GM23338 (cell line): ENCODE measurements around the gene BMPER. TPM values are rescaled to one million over a fixed set of nuclear protein-coding genes. Genes with fewer than 3 reads are reported as not detected.

Source experiments
- ATAC-seq: fragments of 200-7000 bp; cut with Tn5 transposase; 3 replicates; pipeline ENCODE4 v1.9.1; 2020
- DNase-seq: peaks from one replicate; pipeline ENCODE4 v3.0.0-alpha.2; 2015; ENCODE audit warnings: low spot score
- H2AFZ ChIP-seq: fragments of 200-600 bp; sonication (generic); 2 replicates; pipeline ENCODE4 v1.8.0; 2016; ENCODE audit warnings: antibody characterized with exemption, mild to moderate bottlenecking, moderate library complexity
- H3F3A ChIP-seq: fragments of 200-600 bp; sonication (generic); replicated peaks from 2 replicates; pipeline ENCODE4 v1.8.0; 2017; ENCODE audit warnings: antibody characterized with exemption, mixed run types, low read depth
- H3K27ac ChIP-seq: fragments of 200-600 bp; sonication (generic); 2 replicates; pipeline ENCODE4 v1.6.1; 2016; ENCODE audit warnings: low read depth
- H3K27me3 ChIP-seq: fragments of 200-600 bp; sonication (generic); 2 replicates; pipeline ENCODE4 v1.8.0; 2016; ENCODE audit warnings: mild to moderate bottlenecking, mixed run types, moderate library complexity; ENCODE audit not compliant: insufficient read depth
- H3K36me3 ChIP-seq: fragments of 200-600 bp; sonication (generic); 2 replicates; pipeline ENCODE4 v1.8.0; 2016; ENCODE audit warnings: mild to moderate bottlenecking; ENCODE audit not compliant: insufficient read depth
- H3K4me1 ChIP-seq: fragments of 200-600 bp; sonication (generic); 2 replicates; pipeline ENCODE4 v1.8.0; 2016; ENCODE audit warnings: mild to moderate bottlenecking, moderate library complexity; ENCODE audit not compliant: insufficient read depth
- H3K4me2 ChIP-seq: fragments of 200-600 bp; sonication (generic); 2 replicates; pipeline ENCODE4 v1.7.1; 2017; ENCODE audit warnings: mixed run types
- H3K4me3 ChIP-seq: fragments of 200-600 bp; sonication (generic); 2 replicates; pipeline ENCODE4 v1.6.1; 2016; ENCODE audit warnings: mixed run types
- H3K79me2 ChIP-seq: fragments of 200-600 bp; sonication (generic); replicated peaks from 2 replicates; pipeline ENCODE4 v1.8.0; 2017; ENCODE audit warnings: mild to moderate bottlenecking; ENCODE audit not compliant: insufficient read depth
- H3K9me2 ChIP-seq: fragments of 200-600 bp; sonication (generic); 2 replicates; pipeline ENCODE4 v1.8.0; 2017; ENCODE audit not compliant: insufficient read depth
- H4K20me1 ChIP-seq: fragments of 200-600 bp; sonication (generic); replicated peaks from 2 replicates; pipeline ENCODE4 v1.8.0; 2017; ENCODE audit warnings: mild to moderate bottlenecking; ENCODE audit not compliant: insufficient read depth
- H3K27ac Mint-ChIP-seq: 2 replicates; pipeline ENCODE4 v1.8.0; 2020; ENCODE audit warnings: inconsistent platforms, mild to moderate bottlenecking, moderate library complexity, mixed read lengths
- H3K27me3 Mint-ChIP-seq: 3 replicates; pipeline ENCODE4 v1.8.0; 2022; ENCODE audit warnings: low read depth, mild to moderate bottlenecking, moderate library complexity, mixed read lengths, inconsistent platforms; ENCODE audit not compliant: insufficient read depth, poor library complexity
- H3K36me3 Mint-ChIP-seq: 3 replicates; pipeline ENCODE4 v1.8.0; 2021; ENCODE audit warnings: low read depth, mild to moderate bottlenecking, inconsistent platforms, moderate library complexity, mixed read lengths
- H3K4me1 Mint-ChIP-seq: 3 replicates; pipeline ENCODE4 v1.8.0; 2020; ENCODE audit warnings: mild to moderate bottlenecking, inconsistent platforms, mixed read lengths
- H3K4me3 Mint-ChIP-seq: 3 replicates; pipeline ENCODE4 v1.8.0; 2021; ENCODE audit warnings: moderate library complexity, mild to moderate bottlenecking, inconsistent platforms, mixed read lengths
- H3K9me3 Mint-ChIP-seq: 3 replicates; pipeline ENCODE4 v1.8.0; 2020; ENCODE audit warnings: moderate library complexity, mild to moderate bottlenecking, inconsistent platforms, mixed read lengths
- CREB1 ChIP-seq: fragments of 250-450 bp; sonication (Bioruptor Pico); IDR thresholded peaks from 2 replicates; pipeline ENCODE4 v1.5.0; 2020; ENCODE audit warnings: low read depth, mild to moderate bottlenecking, moderate library complexity
- CTCF ChIP-seq, 2 experiments: fragments of 200-600 bp in 1 of 2; sonication (generic) in 1 of 2; conservative IDR thresholded peaks; 2 replicates each; pipeline versions ENCODE4 v1.5.1 to v1.6.1; 2016 to 2017; ENCODE audit warnings: antibody characterized with exemption in 2 of 2, low read depth in 2 of 2, mild to moderate bottlenecking in 2 of 2, moderate library complexity in 1 of 2
- EZH2phosphoT487 ChIP-seq: fragments of 200-600 bp; sonication (generic); IDR thresholded peaks from one replicate; pipeline ENCODE4 v1.8.1; 2018; ENCODE audit warnings: antibody characterized with exemption; ENCODE audit not compliant: unreplicated experiment
- JUNB ChIP-seq: IDR thresholded peaks from one replicate; pipeline ENCODE4 v1.6.1; 2016; ENCODE audit warnings: antibody characterized with exemption; ENCODE audit not compliant: unreplicated experiment
- NANOG ChIP-seq: IDR thresholded peaks from 2 replicates; pipeline ENCODE4 v1.6.1; 2016; ENCODE audit warnings: antibody characterized with exemption, borderline replicate concordance
- POLR2AphosphoS5 ChIP-seq: IDR thresholded peaks from 2 replicates; pipeline ENCODE4 v1.6.1; 2016; ENCODE audit warnings: antibody characterized with exemption, low read depth
- STAT1 ChIP-seq: IDR thresholded peaks from one replicate; pipeline ENCODE4 v1.6.1; 2016; ENCODE audit warnings: antibody characterized with exemption; ENCODE audit not compliant: unreplicated experiment
- ZNF114 ChIP-seq: fragments of 250-450 bp; sonication (Bioruptor Pico); IDR thresholded peaks from 2 replicates; pipeline ENCODE4 v1.5.0; 2020; ENCODE audit warnings: mild to moderate bottlenecking, moderate library complexity
- ZNF331 ChIP-seq: fragments of 250-450 bp; sonication (Bioruptor Pico); IDR thresholded peaks from 2 replicates; pipeline ENCODE4 v1.5.0; 2020; ENCODE audit warnings: low read depth, mild to moderate bottlenecking, moderate library complexity
- polyA plus RNA-seq: library from polyadenylated mRNA; unstranded; fragments of >200 nt; fragmentation: Nextera tagmentation; extraction: Ambion mirVana; gene quantifications from 2 replicates; pipeline ENCODE4 v1.2.1, GENCODE V29; 2016
- total RNA-seq: library from RNA; depleted of rRNA; stranded (reverse); fragments of >200 nt; shearing (Covaris generic); gene quantifications from 2 replicates; pipeline ENCODE4 v1.2.3, GENCODE V29; 2014
- TF ChIP-seq, protein P1 (sequence below): fragments of 250-450 bp; sonication (Bioruptor Pico); IDR thresholded peaks from 2 replicates; pipeline ENCODE4 v1.5.0; 2020; ENCODE audit warnings: mild to moderate bottlenecking, moderate library complexity

Gene BMPER
- total and polyA plus RNA-seq, 2 experiments from 2014 or later, result 0.53 to 1.4 TPM

DNA sequence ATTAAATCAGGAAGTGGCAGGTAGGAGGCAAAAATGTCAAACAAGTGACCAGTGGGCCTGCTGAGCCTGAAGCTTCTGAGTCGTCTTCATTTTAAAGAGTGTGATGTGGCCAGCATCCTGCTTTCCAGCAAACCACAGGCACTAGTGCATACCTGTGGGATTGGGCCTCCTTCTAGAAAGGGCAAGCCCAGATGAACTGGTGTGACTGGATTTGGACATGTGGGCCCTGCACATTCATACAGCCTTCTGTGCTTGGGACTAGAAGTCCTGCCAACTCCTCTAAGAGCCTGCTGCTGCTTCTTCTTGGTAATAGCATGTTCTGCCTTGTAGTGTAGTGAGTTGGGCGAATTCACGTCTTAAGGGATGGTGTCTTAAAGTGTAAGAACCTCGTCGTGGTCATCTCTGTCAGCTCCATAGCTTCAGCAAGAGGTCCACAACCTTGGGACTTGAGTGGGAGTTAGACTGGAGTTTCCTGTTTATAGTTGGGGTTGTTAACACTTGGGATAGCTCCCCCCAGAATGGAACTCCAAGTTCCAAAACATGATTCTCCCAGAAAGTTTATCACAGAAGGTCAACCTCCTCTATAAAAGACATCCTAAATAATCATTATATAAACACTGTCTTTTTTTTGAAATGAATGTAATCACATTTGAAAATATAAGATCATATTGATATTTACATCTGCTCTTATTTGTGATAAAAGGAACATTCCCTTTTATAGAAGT lies 11.2 kb downstream of the BMPER start:
- Mint-ChIP-seq H3K36me3 (no peaks in the 10 kb centered on the region), H3K4me3 (no peak overlapping the region), H3K27ac (no peak overlapping the region), H3K4me1 (peaks cover 9% of the 10 kb centered on the region), H3K27me3 (peaks cover 2% of the 10 kb centered on the region), H3K9me3 (no peaks in the 10 kb centered on the region)
- H3K27me3 ChIP-seq, result no peaks in the 10 kb centered on the region
- H3K4me2 ChIP-seq, result no peak overlapping the region
- DNase-seq, result no peak
- no peaks in the 10 kb centered on the region for H3K36me3 ChIP-seq
- H3K79me2 ChIP-seq, result no peaks in the 10 kb centered on the region
- H3K27ac ChIP-seq, result no peak overlapping the region
- H3K4me3 ChIP-seq, result no peak overlapping the region
- H3K9me2 ChIP-seq, result no peaks in the 10 kb centered on the region
- H4K20me1 ChIP-seq, result no peaks in the 10 kb centered on the region
- no peak overlapping the region for H2AFZ ChIP-seq
- H3K4me1 ChIP-seq, result no peaks in the 10 kb centered on the region
- no peak for ATAC-seq
- TF ChIP-seq POLR2AphosphoS5 (no peak), CTCF (conservative IDR thresholded peaks at IDR 0.05; ENCODE audit: low read depth in 2 of 2) (no peak), ZNF114 (CRISPR knock-in tag) (no peak), EZH2phosphoT487 (no peak), NANOG (no peak), CREB1 (CRISPR knock-in tag) (no peak), JUNB (no peak), ZNF331 (no peak), STAT1 (no peak)
- TF ChIP-seq, protein P1, sequence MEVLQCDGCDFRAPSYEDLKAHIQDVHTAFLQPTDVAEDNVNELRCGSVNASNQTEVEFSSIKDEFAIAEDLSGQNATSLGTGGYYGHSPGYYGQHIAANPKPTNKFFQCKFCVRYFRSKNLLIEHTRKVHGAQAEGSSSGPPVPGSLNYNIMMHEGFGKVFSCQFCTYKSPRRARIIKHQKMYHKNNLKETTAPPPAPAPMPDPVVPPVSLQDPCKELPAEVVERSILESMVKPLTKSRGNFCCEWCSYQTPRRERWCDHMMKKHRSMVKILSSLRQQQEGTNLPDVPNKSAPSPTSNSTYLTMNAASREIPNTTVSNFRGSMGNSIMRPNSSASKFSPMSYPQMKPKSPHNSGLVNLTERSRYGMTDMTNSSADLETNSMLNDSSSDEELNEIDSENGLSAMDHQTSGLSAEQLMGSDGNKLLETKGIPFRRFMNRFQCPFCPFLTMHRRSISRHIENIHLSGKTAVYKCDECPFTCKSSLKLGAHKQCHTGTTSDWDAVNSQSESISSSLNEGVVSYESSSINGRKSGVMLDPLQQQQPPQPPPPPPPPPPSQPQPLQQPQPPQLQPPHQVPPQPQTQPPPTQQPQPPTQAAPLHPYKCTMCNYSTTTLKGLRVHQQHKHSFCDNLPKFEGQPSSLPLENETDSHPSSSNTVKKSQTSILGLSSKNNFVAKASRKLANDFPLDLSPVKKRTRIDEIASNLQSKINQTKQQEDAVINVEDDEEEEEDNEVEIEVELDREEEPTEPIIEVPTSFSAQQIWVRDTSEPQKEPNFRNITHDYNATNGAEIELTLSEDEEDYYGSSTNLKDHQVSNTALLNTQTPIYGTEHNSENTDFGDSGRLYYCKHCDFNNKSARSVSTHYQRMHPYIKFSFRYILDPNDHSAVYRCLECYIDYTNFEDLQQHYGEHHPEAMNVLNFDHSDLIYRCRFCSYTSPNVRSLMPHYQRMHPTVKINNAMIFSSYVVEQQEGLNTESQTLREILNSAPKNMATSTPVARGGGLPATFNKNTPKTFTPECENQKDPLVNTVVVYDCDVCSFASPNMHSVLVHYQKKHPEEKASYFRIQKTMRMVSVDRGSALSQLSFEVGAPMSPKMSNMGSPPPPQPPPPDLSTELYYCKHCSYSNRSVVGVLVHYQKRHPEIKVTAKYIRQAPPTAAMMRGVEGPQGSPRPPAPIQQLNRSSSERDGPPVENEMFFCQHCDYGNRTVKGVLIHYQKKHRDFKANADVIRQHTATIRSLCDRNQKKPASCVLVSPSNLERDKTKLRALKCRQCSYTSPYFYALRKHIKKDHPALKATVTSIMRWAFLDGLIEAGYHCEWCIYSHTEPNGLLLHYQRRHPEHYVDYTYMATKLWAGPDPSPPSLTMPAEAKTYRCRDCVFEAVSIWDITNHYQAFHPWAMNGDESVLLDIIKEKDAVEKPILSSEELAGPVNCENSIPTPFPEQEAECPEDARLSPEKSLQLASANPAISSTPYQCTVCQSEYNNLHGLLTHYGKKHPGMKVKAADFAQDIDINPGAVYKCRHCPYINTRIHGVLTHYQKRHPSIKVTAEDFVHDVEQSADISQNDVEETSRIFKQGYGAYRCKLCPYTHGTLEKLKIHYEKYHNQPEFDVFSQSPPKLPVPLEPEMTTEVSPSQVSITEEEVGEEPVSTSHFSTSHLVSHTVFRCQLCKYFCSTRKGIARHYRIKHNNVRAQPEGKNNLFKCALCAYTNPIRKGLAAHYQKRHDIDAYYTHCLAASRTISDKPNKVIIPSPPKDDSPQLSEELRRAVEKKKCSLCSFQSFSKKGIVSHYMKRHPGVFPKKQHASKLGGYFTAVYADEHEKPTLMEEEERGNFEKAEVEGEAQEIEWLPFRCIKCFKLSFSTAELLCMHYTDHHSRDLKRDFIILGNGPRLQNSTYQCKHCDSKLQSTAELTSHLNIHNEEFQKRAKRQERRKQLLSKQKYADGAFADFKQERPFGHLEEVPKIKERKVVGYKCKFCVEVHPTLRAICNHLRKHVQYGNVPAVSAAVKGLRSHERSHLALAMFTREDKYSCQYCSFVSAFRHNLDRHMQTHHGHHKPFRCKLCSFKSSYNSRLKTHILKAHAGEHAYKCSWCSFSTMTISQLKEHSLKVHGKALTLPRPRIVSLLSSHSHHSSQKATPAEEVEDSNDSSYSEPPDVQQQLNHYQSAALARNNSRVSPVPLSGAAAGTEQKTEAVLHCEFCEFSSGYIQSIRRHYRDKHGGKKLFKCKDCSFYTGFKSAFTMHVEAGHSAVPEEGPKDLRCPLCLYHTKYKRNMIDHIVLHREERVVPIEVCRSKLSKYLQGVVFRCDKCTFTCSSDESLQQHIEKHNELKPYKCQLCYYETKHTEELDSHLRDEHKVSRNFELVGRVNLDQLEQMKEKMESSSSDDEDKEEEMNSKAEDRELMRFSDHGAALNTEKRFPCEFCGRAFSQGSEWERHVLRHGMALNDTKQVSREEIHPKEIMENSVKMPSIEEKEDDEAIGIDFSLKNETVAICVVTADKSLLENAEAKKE, result no peak
- H3F3A ChIP-seq, result no peaks in the 10 kb centered on the region
